ENCODE measurements around the gene PRSS48.
"Not testable (repeated sequence)": the region's sequence is repeated elsewhere in the genome, so short reads cannot be mapped to it uniquely, and the experiment has no call there.

Gene PRSS48

GRCh38 chr4:151276787-151277562 lies at the start of gene PRSS48:
TSS of gene PRSS48 (plus strand) at chr4:151277161. CDS start at chr4:151277173, 12 bp downstream.
- no peak for DNase-seq (ENCODE audit: low spot score)

DNA sequence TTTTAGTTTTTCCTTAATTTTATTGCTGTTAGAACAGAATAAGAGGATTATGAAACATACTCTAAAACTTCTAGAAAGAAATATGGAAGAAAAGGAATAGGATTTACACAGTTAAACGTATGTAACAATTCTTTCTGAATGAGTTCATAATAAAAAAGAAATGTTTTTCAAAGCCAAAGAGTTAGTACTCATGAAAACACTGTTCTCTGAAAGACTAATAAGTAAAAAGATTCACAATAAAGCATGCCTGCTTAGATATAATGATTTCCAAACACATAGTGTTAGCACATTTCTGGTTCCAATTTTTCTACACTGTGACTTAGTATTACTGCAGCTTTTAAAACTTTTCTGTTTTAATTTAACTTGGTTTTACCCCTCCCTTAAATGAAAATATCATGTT lies 49.8 kb upstream of the PRSS48 start:
- DNase-seq (ENCODE audit: low spot score): no peak

- no peak for DNase-seq (ENCODE audit: low spot score)
Observed at GRCh38 chr4:151227731-151228130, 49.2 kb upstream of the PRSS48 start.

GRCh38 chr4:151228189-151229119 lies 48.5 kb upstream of the PRSS48 start:
- DNase-seq (ENCODE audit: low spot score): no peak

DNA sequence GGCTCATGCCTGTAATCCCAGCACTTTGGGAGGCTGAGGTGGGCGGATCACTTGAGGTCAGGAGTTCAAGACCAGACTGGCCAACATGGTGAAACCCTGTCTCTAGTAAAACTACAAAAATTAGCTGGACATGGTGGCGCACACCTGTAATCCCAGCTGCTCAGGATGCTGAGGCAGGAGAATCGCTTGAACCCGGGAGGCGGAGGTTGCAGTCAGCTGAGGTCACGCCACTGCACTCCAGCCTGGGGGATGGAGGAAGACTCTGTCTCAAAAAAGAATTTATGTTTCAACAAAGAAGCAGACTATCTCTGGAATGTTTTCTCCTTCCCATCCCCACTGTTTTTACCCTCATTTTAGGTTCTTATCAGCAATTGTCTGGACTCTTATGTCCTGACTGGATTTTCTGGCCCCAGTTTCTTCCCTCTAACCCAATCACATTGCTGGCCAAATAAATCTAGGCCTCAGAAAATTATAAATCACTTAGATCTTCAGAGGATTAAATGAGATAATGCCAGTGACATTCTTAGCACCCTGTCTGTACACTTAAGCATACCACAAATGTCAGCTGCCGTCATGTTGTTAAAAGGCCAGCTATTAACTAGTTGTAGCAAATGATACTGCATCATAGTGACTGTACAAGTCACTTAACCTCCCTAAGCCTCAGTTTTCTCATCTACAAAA lies 44.9 kb upstream of the PRSS48 start:
- DNase-seq (ENCODE audit: low spot score): no peak

DNA sequence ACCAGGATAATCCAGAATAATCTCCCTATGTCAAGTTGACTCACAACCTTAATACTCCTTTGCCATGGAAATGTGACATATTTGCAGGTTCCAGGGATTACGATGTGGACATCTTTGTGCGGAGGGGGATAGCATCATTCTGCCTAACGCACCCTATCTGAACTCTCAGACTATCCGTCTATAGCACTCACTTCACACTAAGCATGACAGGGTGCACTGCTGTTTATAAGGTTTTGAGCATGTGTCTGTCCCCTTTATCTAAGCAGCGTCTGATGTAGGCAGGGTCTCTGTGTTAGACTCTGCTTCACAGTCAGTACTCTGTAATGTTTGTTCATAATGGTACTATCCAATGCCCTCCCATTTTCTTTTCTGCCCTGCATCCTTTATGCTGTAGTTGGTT lies 43.4 kb upstream of the PRSS48 start:
- no peak for DNase-seq (ENCODE audit: low spot score)

DNA sequence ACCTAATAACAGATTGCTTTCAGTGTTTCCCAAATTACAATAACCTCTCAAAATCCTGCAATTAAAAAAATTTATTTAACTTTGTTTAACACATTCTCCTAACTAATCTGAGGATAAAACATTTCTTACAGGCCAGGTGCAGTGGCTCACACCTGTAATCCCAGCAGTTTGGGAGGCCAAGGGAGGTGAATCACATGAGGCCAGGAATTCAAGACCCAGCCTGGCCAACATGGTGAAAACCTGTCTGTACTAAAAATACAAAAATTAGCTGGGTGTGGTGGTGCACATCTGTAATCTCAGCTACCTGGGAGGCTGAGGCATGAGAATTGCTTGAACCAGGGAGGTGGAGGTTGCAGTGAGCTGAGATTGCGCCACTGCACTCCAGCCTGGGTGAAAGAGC lies 41.6 kb upstream of the PRSS48 start:
- not testable (repeated sequence) for DNase-seq (ENCODE audit: low spot score)

GRCh38 chr4:151236036-151236435 lies 40.9 kb upstream of the PRSS48 start:
- no peak for DNase-seq (ENCODE audit: low spot score)

GRCh38 chr4:151238477-151238876 lies 38.5 kb upstream of the PRSS48 start:
- DNase-seq (ENCODE audit: low spot score): no peak

- DNase-seq (ENCODE audit: low spot score): no peak
Observed at GRCh38 chr4:151239608-151240007, 37.4 kb upstream of the PRSS48 start.

DNA sequence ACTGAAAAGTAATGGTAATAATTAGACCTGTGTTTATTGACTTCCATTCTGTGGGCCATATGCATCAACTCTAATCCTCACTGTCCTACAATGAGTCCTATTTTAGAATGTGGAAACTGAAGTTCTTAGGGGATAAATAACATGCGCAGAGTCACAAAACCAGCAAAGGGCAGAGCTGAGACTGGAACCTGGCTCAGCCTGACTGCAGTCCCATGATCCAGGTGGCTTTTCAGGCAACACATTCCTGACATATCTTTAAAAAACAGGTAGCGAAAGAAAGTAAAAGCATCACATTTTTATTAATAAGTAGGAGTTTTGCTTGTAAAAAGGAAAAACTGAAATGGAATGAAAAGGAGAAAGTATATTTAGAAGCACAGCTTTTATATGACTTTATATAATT lies 34.7 kb upstream of the PRSS48 start:
- no peak for DNase-seq (ENCODE audit: low spot score)

DNA sequence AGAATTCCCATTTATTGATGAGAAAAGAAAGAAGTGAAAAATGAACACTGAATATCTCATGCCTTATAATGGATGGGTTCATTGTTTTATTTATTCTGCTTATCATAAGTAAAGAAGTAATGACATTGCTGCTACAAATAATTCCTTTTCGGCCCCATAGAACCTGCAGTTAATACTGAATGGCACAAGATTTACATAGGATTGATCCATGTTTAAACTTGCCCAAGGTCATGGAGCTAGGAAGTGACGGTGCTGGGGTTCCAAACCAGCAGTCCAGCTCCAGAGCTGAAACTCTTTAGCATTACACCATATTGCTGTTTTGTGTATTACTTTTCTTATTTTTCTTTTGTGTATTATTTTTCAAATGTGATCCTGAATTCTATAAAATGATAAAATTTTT lies 30.2 kb upstream of the PRSS48 start:
- DNase-seq (ENCODE audit: low spot score): no peak

DNA sequence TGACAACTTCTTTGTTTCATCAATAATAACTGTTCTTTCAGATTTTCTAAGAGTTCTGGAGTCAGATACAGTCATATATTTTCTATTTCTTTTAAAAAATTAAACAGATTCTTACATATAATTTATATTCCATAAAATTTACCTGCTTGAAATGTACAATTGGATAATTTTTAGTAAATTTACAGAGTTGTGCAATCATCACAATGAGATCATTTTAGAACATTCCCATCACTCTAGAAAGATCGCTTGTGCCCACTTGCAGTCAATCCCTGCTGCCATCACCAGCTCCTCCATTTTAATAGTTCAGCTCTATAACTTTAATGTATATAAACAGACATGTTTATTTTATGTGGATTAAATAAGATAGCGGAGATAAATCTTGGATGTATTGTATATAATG lies 29.6 kb upstream of the PRSS48 start:
- DNase-seq (ENCODE audit: low spot score): no peak

- DNase-seq (ENCODE audit: low spot score): no peak
Observed at GRCh38 chr4:151248519-151248918, 28.4 kb upstream of the PRSS48 start.

- no peak for DNase-seq (ENCODE audit: low spot score)
Observed at GRCh38 chr4:151250706-151251105, 26.3 kb upstream of the PRSS48 start.

- DNase-seq (ENCODE audit: low spot score): no peak
Observed at GRCh38 chr4:151251603-151252304, 25.2 kb upstream of the PRSS48 start.

DNA sequence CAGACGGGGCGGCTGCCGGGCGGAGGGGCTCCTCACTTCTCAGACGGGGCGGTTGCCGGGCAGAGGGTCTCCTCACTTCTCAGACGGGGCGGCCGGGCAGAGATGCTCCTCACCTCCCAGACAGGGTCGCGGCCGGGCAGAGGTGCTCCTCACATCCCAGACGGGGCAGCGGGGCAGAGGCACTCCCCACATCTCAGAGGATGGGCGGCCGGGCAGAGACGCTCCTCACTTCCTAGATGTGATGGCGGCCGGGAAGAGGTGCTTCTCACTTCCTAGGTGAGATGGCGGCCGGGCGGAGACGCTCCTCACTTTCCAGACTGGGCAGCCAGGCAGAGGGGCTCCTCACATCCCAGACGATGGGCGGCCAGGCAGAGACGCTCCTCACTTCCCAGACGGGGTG lies 21.7 kb upstream of the PRSS48 start:
- DNase-seq (ENCODE audit: low spot score): not testable (repeated sequence)

DNA sequence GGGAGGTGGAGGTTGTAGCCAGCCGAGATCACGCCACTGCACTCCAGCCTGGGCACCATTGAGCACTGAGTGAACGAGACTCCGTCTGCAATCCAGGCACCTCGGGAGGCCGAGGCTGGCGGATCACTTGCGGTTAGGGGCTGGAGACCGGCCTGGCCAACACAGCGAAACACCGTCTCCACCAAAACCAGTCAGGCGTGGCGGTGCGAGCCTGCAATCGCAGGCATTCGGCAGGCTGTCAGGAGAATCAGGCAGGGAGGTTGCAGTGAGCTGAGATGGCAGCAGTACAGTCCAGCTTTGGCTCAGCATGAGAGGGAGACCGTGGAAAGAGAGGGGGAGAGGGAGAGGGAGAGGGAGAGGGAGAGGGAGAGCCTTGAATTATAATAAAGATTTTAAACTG lies 21.3 kb upstream of the PRSS48 start:
- DNase-seq (ENCODE audit: low spot score): not testable (repeated sequence)

- no peak for DNase-seq (ENCODE audit: low spot score)
Observed at GRCh38 chr4:151256134-151256533, 20.8 kb upstream of the PRSS48 start.

DNA sequence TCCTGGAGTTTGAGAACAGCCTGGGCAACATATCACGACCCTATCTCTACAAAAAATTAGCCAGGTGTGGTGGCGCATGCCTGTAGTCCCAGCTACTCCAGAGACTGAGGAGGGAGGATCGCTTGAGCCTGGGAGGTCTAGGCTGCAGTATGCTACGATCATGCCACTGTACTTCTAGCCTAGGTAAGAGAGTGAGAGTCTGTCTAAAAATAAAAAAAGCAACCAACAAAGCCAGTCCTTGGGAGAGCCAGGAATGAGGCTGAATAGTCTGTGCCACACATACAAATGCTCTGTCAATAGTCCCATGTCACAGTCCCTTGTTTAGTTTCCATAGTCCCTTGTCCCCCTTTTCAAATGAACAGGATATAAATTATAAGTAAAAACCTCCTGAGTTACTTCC lies 19.3 kb upstream of the PRSS48 start:
- no peak for DNase-seq (ENCODE audit: low spot score)

- DNase-seq (ENCODE audit: low spot score): no peak
Observed at GRCh38 chr4:151259752-151260151, 17.2 kb upstream of the PRSS48 start.

DNA sequence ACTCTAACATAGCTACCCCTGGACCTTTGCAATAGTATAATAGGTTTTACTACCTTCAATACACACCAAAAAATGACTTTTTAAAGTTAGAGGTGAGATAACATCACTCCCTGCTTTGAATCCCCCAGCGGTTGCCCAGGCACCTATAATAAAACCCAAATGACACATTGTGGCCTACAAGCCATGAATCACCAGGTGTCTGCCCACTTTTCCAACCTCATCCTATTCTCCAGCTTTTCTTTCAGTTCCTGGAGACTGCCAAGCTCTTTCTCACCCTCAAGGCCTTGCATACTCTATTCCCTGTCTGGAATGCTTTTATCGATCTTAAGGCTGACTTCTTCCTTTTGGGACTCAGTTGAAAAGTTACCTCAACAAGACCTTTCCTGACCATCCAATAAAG lies 16.4 kb upstream of the PRSS48 start:
- DNase-seq (ENCODE audit: low spot score): no peak

Measured in CD4-positive, alpha-beta T cell treated with Interleukin-15 for 4 hours (primary cell).